GM18951 (cell line): ENCODE measurements around the gene CLMN.

Source experiments
- POLR2A ChIP-seq: IDR thresholded peaks from 4 replicates; pipeline ENCODE4 v1.6.1; 2011; ENCODE audit warnings: mild to moderate bottlenecking; ENCODE audit not compliant: insufficient read length, insufficient read depth; ENCODE audit errors: extremely low read depth
- in situ Hi-C: fragments of 300-500 bp; cut with MboI; formaldehyde crosslinking; loops from one replicate; pipeline ENCODE4 v1.12.0; 2022; ENCODE audit warnings: low sequenced_read_pairs, mixed read lengths, inconsistent platforms; ENCODE audit not compliant: unreplicated experiment

CLMN gene

DNA sequence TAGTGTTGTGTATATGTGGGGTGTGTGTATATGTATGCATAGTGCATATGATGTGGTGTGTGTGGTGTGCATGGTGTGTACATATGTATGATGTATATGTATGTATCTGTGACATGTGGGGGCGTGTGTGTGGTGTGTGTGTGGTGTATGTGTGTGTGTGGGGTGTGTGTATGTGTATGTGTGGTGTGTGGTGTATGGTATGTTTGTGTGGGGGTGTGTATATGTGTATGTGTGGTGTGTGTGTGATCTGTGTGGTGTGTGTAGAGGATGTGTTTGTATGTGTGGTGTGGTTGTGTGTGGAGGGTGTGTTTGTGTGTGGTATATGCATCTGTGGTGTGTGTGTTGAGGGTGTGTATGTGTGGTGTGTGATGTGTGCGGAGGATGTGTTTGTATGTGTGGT is 61.6 kb downstream of the CLMN start:
- in situ Hi-C loops: no loop called here

DNA sequence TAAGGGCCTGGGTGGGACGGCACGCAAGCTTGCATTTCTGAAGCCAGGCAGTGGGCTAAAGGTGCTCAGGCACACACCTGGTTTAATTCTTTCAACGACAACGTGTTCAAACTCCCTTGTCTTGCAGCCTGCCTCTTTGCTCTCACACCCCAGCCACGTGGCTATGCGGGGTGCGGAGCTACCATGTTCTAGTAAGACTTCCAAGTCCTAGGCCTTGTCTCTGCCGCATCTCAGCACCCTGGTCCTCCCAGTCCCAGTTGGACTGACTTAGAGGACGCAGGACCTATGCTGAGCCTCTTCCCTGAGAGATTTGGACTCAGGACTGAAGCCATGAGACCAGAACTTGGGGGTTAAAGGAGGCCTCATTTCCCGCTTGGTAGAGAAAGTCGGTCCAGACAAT is 62.2 kb downstream of the CLMN start:
- in situ Hi-C loops: no loop called here
- no peak for TF ChIP-seq POLR2A

More for the DNA sequence above, 61.6 kb downstream of the CLMN start:
- TF ChIP-seq POLR2A: no peak

DNA sequence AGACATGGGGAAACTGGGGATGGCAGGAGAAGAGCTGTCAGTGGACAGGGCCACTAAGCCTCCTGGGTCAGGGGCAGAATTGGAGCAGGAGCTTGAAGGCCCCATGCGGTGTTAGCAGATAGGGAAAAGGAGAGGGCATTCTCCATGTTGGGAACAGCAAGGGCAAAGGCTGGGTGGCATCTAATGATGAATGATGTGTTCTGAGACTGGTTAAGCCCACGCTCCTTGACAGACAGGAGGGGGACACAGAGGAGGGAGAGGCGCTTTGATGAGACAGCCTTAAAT is 63.0 kb downstream of the CLMN start:
- in situ Hi-C loops: no loop called here
- TF ChIP-seq POLR2A: no peak

DNA sequence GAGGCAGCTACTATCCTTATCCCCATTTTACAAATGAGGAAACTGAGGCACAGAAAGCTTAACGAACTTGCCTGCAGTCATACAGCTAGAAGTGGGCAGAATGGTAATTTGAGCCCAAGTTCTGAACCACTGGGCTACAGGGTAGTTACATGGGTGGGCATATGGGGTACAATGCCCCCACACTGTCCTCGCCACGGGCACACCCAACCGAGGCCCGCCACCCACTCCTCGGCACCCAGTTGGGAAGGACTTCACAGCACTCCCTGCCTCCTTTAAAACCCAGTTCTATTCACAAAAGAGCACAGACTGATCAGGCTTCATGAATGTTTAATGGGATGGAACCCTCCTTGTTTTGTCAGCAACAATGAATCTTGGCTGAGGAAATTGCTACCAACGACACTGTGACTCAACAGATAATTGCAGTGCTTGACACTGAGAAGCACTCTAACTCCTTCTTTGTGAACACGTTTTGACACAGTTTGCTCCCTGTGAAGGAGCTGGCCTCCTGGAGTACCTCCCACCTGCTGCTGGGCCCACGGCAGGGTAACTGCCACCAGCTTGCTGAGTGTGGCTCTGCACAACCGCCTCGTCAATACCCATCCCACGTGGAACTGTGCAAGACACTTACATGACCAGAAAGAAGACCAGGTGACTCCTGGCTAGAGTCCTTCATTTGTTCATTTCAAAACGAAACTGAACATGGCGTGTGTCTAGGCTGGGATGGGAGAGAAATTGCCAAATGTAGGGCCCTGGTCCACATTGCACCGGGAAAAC is 63.5 kb downstream of the CLMN start:
- in situ Hi-C loops: no loop called here
- TF ChIP-seq POLR2A: no peak

DNA sequence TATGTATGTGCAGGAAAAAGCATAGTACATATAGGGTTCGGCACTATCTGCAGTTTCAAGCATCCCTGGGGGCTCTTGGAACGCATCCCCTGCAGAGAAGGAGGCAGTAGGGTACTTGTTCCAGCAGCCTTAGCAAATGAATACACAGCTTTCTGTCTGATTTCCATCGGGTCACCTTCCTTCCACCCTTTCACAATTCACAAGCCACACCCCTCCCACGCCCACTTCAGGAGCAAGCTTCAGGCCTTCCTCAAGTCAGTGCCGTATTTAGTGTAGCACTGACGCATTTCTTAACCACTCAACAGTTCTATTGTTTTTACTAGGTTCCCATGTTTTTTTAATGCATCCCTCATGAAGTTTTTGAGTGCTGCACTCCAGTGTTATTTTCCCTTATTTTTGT is 64.2 kb downstream of the CLMN start:
- in situ Hi-C loops: no loop called here
- no peak for TF ChIP-seq POLR2A

DNA sequence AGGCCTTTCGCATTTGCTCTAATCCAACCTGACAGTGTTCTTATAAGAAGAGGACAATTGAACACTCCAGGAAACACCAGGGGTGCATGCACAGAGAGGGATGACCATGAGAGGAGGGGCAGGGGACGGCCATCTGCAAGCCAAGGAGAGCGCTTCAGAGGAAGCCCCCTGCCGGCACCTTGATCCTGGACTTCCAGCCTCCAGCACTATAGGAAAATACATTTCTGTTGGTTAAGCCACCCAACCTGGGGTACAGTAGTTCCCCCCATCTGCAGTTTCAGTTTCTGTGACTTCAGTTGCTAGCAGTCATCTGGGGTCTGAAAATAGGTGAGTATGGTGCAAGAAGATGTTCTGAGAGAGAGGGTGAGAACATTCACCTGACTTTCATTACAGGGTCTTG is 64.7 kb downstream of the CLMN start:
- in situ Hi-C loops: no loop called here
- TF ChIP-seq POLR2A: no peak

DNA sequence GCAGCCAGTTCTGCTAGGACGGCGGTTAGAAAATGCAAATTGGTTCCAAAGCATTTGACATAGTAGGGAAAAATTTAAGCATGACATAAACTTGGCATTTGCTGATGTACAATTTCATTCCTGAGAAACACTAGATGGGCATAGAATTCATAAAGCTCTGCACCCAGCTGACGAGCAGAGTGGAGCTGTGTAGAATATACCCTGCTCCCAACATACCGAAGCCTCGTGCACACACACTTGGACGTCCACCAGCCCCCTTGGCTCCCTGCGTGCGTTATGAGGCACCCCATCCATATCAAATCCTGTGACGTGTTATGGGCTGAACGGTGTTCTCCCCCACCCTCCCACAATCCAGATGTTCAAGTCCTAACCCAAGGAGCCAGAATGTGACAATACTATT is 65.4 kb downstream of the CLMN start:
- in situ Hi-C loops: no loop called here
- TF ChIP-seq POLR2A: no peak

DNA sequence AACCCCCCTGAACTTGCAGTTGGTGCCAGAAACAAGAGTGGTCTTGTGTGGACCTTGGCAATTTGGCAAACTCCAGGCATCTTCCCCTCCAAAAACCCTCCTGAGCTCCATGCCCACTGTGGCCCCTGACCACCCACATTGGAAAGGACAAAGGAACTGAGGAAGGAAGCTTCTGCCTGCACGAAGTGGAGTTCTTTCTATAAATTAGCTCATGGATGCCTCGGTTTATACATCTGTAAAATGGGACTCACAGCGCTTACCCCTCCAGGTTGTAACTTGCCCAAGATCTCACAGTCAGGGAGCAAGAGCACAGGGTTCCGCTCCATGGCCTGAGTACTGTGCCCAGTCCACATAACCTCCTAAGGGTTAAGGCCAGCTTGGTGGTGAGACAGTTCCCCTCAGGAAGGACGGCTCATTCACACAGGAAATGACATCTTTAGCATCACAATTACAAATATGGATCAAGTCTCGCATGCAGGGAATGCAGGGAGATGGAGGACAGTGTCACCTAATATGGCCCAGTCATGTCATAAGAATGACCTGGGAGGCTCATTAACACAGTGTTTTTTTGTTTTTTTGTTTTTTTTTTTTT is 66.6 kb downstream of the CLMN start:
- in situ Hi-C loops: no loop called here
- no peak for TF ChIP-seq POLR2A

DNA sequence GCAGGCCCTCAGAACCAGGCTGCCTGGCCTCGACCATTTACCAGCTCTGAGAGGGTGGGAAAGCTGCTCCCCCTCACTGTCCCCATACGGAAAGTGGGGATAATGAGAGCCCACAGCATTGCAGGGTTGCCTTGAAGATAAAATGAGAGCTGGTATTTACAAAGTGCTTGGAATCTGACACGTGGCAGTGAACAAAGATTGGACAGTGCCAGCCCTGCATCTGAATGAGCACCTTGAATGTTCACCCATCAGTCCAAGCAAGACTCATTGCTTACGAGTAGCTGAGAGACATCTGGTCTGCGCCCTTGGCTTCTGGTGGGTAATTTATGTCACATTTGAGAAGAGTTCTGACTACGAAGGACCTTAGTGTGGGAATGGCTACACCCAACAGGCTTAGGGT is 67.5 kb downstream of the CLMN start:
- in situ Hi-C loops: no loop called here
- TF ChIP-seq POLR2A: no peak

DNA sequence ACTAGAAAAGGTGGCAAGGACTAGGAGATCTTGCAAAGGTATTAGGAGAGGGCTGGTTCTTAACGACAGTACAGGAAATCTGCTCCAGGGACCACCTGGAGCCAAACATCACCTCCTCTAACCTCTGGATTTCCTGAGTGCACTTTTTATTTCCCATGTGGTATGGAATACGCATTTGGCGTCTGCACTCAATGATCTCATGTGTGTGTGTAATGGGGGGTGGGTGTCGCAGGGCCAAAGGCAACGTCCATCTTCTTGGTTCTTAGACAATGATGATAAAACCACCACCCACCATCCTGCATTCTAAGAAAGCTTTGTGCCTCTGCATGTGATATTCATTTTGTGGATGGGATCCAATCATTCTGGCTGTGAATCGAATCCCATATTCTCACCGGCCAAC is 68.8 kb downstream of the CLMN start:
- no peak for TF ChIP-seq POLR2A
- in situ Hi-C loops: no loop called here

DNA sequence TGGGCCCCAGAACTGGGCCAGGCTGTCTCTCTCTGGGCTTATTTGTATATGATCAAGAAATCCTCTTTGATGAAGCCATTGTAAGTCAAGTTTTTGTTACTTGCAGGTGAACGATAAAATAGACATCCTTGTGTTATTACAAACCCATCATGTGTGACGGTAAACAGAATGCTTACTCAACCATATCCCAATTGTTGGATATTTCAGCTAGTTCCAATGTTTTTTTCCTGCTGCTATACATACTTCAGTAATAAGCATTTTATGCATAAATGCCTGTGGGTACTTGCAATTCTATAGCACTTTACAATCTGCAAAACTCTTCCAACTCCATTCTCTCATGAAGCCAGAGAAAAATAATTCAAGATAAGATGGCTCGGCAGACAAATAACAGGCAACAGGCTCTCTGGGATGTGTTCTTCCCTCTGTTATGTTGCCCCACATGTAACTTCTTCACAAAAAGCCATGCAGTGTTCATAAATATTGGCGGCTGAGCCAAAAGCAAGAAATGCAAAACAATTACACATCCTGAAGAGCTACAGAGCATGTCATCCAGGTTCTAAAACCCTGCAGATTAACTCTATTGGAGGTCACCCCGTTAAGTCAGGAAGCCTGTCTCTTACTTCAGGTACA is 69.5 kb downstream of the CLMN start:
- in situ Hi-C loops: no loop called here
- TF ChIP-seq POLR2A: no peak

DNA sequence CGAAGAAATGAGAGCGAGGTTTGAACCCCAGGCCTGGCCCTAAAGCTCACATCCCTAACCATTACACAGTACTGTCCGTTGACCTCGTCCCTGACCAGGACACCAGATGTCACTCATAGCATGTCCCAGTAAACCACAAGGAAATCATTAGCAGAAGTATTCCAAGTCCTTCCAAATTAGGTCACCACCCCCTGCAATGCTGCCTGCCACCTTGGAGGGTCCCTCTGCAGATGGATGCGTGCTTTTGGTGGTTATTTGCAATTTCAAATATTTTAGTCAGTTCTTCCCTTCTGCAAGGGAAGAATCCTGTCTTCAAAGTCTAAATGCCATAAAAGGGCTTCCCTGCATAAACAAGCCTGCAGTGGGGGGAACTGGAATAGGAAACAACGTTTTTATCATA is 71.3 kb downstream of the CLMN start:
- TF ChIP-seq POLR2A: no peak
- in situ Hi-C loops: no loop called here

DNA sequence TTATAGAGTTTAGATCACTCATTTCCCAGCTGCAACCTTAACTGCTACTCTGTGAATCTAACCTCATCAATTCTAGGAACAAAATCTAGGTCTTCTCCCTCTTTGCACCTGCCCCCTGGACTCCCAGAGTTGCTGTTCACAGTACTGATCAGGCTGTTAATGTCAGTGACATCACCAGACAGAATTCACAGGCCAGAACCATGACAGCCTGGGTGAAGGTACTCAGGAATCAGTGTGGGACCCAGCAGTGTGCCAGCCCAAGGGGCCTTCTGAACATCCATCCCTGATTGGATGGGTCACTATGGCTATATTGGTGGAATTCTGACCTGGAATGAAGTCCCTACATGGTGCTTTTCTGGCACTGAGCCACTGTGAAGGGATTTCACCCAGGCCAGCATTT is 72.8 kb downstream of the CLMN start:
- in situ Hi-C loops: no loop called here
- TF ChIP-seq POLR2A: no peak

DNA sequence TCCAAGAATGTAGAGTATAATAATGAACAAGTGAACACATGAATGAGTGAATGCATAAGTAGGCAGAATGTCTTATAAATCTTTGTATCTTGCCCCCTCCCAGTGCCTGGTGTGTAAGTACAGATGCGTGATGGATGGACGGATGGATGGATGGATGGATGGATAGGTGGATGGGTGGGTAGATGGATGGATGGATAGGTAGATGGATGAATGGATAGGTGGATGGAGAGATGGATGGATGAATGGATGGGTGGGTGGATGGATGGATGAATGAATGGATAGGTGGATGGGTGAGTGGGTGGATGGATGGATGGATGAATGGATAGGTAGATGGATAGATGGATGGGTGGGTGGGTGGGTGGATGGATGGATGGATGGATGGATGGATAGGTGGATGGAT is 74.4 kb downstream of the CLMN start:
- in situ Hi-C loops: no loop called here
- TF ChIP-seq POLR2A: no peak
